Transverse colon (tissue), 4 donors: Measurements from ENCODE around the gene NCMAP. TPM values are rescaled to one million over a fixed set of nuclear protein-coding genes. Genes with fewer than 3 reads are reported as not detected.
A peak's percentile ranks its signal among the peaks of the same experiment; 100 is the strongest.

Experiments
- DNase-seq: peaks from one replicate; pipeline ENCODE4 v3.0.0-alpha.2; 2019
- H3K27ac ChIP-seq, 4 donors: fragments of 200-600 bp; sonication (generic); 2 replicates each; pipeline ENCODE4 v1.5.1; 2016 to 2018; ENCODE audit warnings: inconsistent platforms in 4 of 4
- H3K27me3 ChIP-seq: fragments of 200-600 bp; sonication (generic); 2 replicates; pipeline ENCODE4 v1.5.1; 2017; ENCODE audit warnings: inconsistent platforms
- H3K36me3 ChIP-seq, 4 donors: fragments of 200-600 bp; sonication (generic); 2 replicates each; pipeline ENCODE4 v1.5.1; 2017 to 2019; ENCODE audit warnings: inconsistent platforms in 4 of 4
- H3K4me1 ChIP-seq, 4 donors: fragments of 200-600 bp; sonication (generic); 2 replicates each; pipeline ENCODE4 v1.5.1; 2017 to 2020; ENCODE audit warnings: inconsistent platforms in 4 of 4
- H3K4me3 ChIP-seq, 4 donors: fragments of 200-600 bp; sonication (generic); 1 replicate in 1 of 4; 2 replicates in 3 of 4; pipeline versions ENCODE4 v1.5.1 to v1.6.1; 2017 to 2019; ENCODE audit warnings: inconsistent platforms in 4 of 4
- H3K9me3 ChIP-seq, 2 donors: fragments of 200-600 bp; sonication (generic); 2 replicates each; pipeline ENCODE4 v1.5.1; 2017 to 2019; ENCODE audit warnings: inconsistent platforms in 2 of 2
- CTCF ChIP-seq, 5 experiments: fragments of 200-600 bp in 3 of 5; fragments of 450-650 bp in 2 of 5; sonication (generic) in 3 of 5; IDR thresholded peaks; 1 replicate in 2 of 5; 2 replicates in 3 of 5; pipeline ENCODE4 v1.5.1; 2016 to 2017; ENCODE audit warnings: antibody characterized with exemption in 5 of 5, inconsistent platforms in 3 of 5, mild to moderate bottlenecking in 2 of 5, moderate library complexity in 1 of 5
- EP300 ChIP-seq: sonication (generic); formaldehyde crosslinking; IDR thresholded peaks from one replicate; pipeline ENCODE4 v1.6.1; 2017; ENCODE audit warnings: antibody characterized with exemption, low read depth
- POLR2A ChIP-seq: fragments of 450-650 bp; IDR thresholded peaks from one replicate; pipeline ENCODE4 v1.6.1; 2016; ENCODE audit warnings: antibody characterized with exemption, mild to moderate bottlenecking, moderate library complexity
- POLR2AphosphoS5 ChIP-seq, 3 donors: sonication (generic); formaldehyde crosslinking; IDR thresholded peaks; one replicate each; pipeline ENCODE4 v1.6.1; 2016; ENCODE audit warnings: antibody characterized with exemption in 3 of 3
- WGBS, 2 donors: methylation state at CpG; one replicate each; pipeline ENCODE4 v1.1.5; 2018; ENCODE audit warnings: low coverage in 1 of 2; 5-methylcytosine and 5-hydroxymethylcytosine counted together
- in situ Hi-C, 4 donors: fragments of 200-750 bp; cut with MboI; loops; one replicate each; pipeline versions ENCODE4 v1.15.0 to v1.15.1; 2017; ENCODE audit warnings: low sequenced_read_pairs in 3 of 4, low pct_ligation_motif_present in 1 of 4, low pct_unique_long_range_greater_than_20kb in 1 of 4
- intact Hi-C: fragments of 100-400 bp; cut with DNase I; formaldehyde crosslinking; loops from one replicate; pipeline ENCODE4 v1.15.1; 2023; ENCODE audit warnings: low total_unique reads
- total RNA-seq, 4 donors: library from RNA; depleted of rRNA; stranded (reverse); fragments of >200 nt; gene quantifications; one replicate each; pipeline ENCODE4 v1.1.0, GENCODE V29; 2016

NCMAP gene
- total RNA-seq, 4 donors from 2014 or later = 0.37 to 2.2 (median 1.4) TPM; not detected in 1

GRCh38 chr1:24639094-24639493, 83.2 kb downstream of the NCMAP start:
- in situ Hi-C loops = loop anchor here in 2 of 4 donors (10.0 kb wide), 2 partner anchors 244 to 434 kb away; no protein-coding TSS in a partner anchor
- intact Hi-C loops = no loop called here
- H3K4me3 ChIP-seq = no peak overlapping the region
- H3K4me1 ChIP-seq = peaks cover 1 to 14% (median 11%) of the 10 kb centered on the region in 4 donors
- no peaks in the 10 kb centered on the region for H3K27me3 ChIP-seq
- H3K27ac ChIP-seq = no peak overlapping the region
- H3K36me3 ChIP-seq = no peaks in the 10 kb centered on the region
- DNase-seq = no peak
- TF ChIP-seq CTCF (IDR thresholded peaks at IDR 0.05) = no peak
- 75 to 89% methylated on average over 1 to 2 of the region's 2 CpGs for WGBS, 2 donors
- no peaks in the 10 kb centered on the region for H3K9me3 ChIP-seq

GRCh38 chr1:24639881-24640280, 84.0 kb downstream of the NCMAP start:
- DNase-seq = no peak
- intact Hi-C loops (no loop called here), in situ Hi-C loops (loop anchor here in 2 of 4 donors (10.0 kb wide), 2 partner anchors 245 to 435 kb away; no protein-coding TSS in a partner anchor)
- H3K4me3 ChIP-seq = no peak overlapping the region
- H3K4me1 ChIP-seq = peaks cover 9 to 21% (median 18%) of the 10 kb centered on the region in 4 donors
- H3K27me3 ChIP-seq = no peaks in the 10 kb centered on the region
- 38 to 43% methylated on average over 1 to 4 of the region's 4 CpGs for WGBS, 2 donors
- H3K9me3 ChIP-seq = no peaks in the 10 kb centered on the region
- no peak for TF ChIP-seq POLR2A
- no peaks in the 10 kb centered on the region for H3K36me3 ChIP-seq
- H3K27ac ChIP-seq = no peak overlapping the region

GRCh38 chr1:24640288-24640687, 84.4 kb downstream of the NCMAP start:
- TF ChIP-seq POLR2A (no peak), CTCF (IDR thresholded peaks at IDR 0.05) (no peak), EP300 (no peak), POLR2AphosphoS5 (IDR thresholded peaks at IDR 0.05) (no peak)
- no peak overlapping the region for H3K4me3 ChIP-seq
- peak; percentile 20 for DNase-seq
- no peaks in the 10 kb centered on the region for H3K9me3 ChIP-seq
- 64 to 79% methylated on average over 2 to 7 of the region's 7 CpGs for WGBS, 2 donors
- intact Hi-C loops = no loop called here
- H3K27ac ChIP-seq = no peak overlapping the region
- H3K27me3 ChIP-seq = no peaks in the 10 kb centered on the region
- no peaks in the 10 kb centered on the region for H3K36me3 ChIP-seq
- in situ Hi-C loops = no loop called here
- H3K4me1 ChIP-seq = peaks cover 13 to 23% (median 21%) of the 10 kb centered on the region in 4 donors

GRCh38 chr1:24641646-24642151, 85.8 kb downstream of the NCMAP start:
- 19% methylated on average over 24 of the region's 24 CpGs; no CpG with 5 or more reads in 1 of the 2 donors for WGBS, 2 donors
- in situ Hi-C loops = no loop called here
- H3K4me1 ChIP-seq = peaks cover 15 to 34% (median 26%) of the 10 kb centered on the region in 4 donors
- H3K4me3 ChIP-seq = peak overlapping the region; percentile 21 to 92 (median 62)
- peak overlapping the region; percentile 97 to 100 (median 99) for H3K27ac ChIP-seq
- intact Hi-C loops = no loop called here
- peak; percentile 43 for DNase-seq
- peaks cover 0 to 9% (median 3%) of the 10 kb centered on the region in 4 donors for H3K36me3 ChIP-seq
- H3K27me3 ChIP-seq = no peaks in the 10 kb centered on the region
- no peak for TF ChIP-seq EP300
- no peak for TF ChIP-seq POLR2AphosphoS5 (IDR thresholded peaks at IDR 0.05)
- TF ChIP-seq POLR2A = no peak
- no peak for TF ChIP-seq CTCF (IDR thresholded peaks at IDR 0.05)
- H3K9me3 ChIP-seq = no peaks in the 10 kb centered on the region
